GM23338 (cell line): Measurements from ENCODE around the gene CDC26. TPM values are rescaled to one million over a fixed set of nuclear protein-coding genes. Genes with fewer than 3 reads are reported as not detected.

Experiments used
- ATAC-seq: fragments of 200-7000 bp; cut with Tn5 transposase; 3 replicates; pipeline ENCODE4 v1.9.1; 2020
- DNase-seq: peaks from one replicate; pipeline ENCODE4 v3.0.0-alpha.2; 2015; ENCODE audit warnings: low spot score
- H2AFZ ChIP-seq: fragments of 200-600 bp; sonication (generic); 2 replicates; pipeline ENCODE4 v1.8.0; 2016; ENCODE audit warnings: antibody characterized with exemption, mild to moderate bottlenecking, moderate library complexity
- H3F3A ChIP-seq: fragments of 200-600 bp; sonication (generic); replicated peaks from 2 replicates; pipeline ENCODE4 v1.8.0; 2017; ENCODE audit warnings: antibody characterized with exemption, mixed run types, low read depth
- H3K27ac ChIP-seq: fragments of 200-600 bp; sonication (generic); 2 replicates; pipeline ENCODE4 v1.6.1; 2016; ENCODE audit warnings: low read depth
- H3K27me3 ChIP-seq: fragments of 200-600 bp; sonication (generic); 2 replicates; pipeline ENCODE4 v1.8.0; 2016; ENCODE audit warnings: mild to moderate bottlenecking, mixed run types, moderate library complexity; ENCODE audit not compliant: insufficient read depth
- H3K36me3 ChIP-seq: fragments of 200-600 bp; sonication (generic); 2 replicates; pipeline ENCODE4 v1.8.0; 2016; ENCODE audit warnings: mild to moderate bottlenecking; ENCODE audit not compliant: insufficient read depth
- H3K4me1 ChIP-seq: fragments of 200-600 bp; sonication (generic); 2 replicates; pipeline ENCODE4 v1.8.0; 2016; ENCODE audit warnings: mild to moderate bottlenecking, moderate library complexity; ENCODE audit not compliant: insufficient read depth
- H3K4me2 ChIP-seq: fragments of 200-600 bp; sonication (generic); 2 replicates; pipeline ENCODE4 v1.7.1; 2017; ENCODE audit warnings: mixed run types
- H3K4me3 ChIP-seq: fragments of 200-600 bp; sonication (generic); 2 replicates; pipeline ENCODE4 v1.6.1; 2016; ENCODE audit warnings: mixed run types
- H3K79me2 ChIP-seq: fragments of 200-600 bp; sonication (generic); replicated peaks from 2 replicates; pipeline ENCODE4 v1.8.0; 2017; ENCODE audit warnings: mild to moderate bottlenecking; ENCODE audit not compliant: insufficient read depth
- H3K9me2 ChIP-seq: fragments of 200-600 bp; sonication (generic); 2 replicates; pipeline ENCODE4 v1.8.0; 2017; ENCODE audit not compliant: insufficient read depth
- H4K20me1 ChIP-seq: fragments of 200-600 bp; sonication (generic); replicated peaks from 2 replicates; pipeline ENCODE4 v1.8.0; 2017; ENCODE audit warnings: mild to moderate bottlenecking; ENCODE audit not compliant: insufficient read depth
- H3K27ac Mint-ChIP-seq: 2 replicates; pipeline ENCODE4 v1.8.0; 2020; ENCODE audit warnings: inconsistent platforms, mild to moderate bottlenecking, moderate library complexity, mixed read lengths
- H3K27me3 Mint-ChIP-seq: 3 replicates; pipeline ENCODE4 v1.8.0; 2022; ENCODE audit warnings: low read depth, mild to moderate bottlenecking, moderate library complexity, mixed read lengths, inconsistent platforms; ENCODE audit not compliant: insufficient read depth, poor library complexity
- H3K36me3 Mint-ChIP-seq: 3 replicates; pipeline ENCODE4 v1.8.0; 2021; ENCODE audit warnings: low read depth, mild to moderate bottlenecking, inconsistent platforms, moderate library complexity, mixed read lengths
- H3K4me1 Mint-ChIP-seq: 3 replicates; pipeline ENCODE4 v1.8.0; 2020; ENCODE audit warnings: mild to moderate bottlenecking, inconsistent platforms, mixed read lengths
- H3K4me3 Mint-ChIP-seq: 3 replicates; pipeline ENCODE4 v1.8.0; 2021; ENCODE audit warnings: moderate library complexity, mild to moderate bottlenecking, inconsistent platforms, mixed read lengths
- H3K9me3 Mint-ChIP-seq: 3 replicates; pipeline ENCODE4 v1.8.0; 2020; ENCODE audit warnings: moderate library complexity, mild to moderate bottlenecking, inconsistent platforms, mixed read lengths
- CREB1 ChIP-seq: fragments of 250-450 bp; sonication (Bioruptor Pico); IDR thresholded peaks from 2 replicates; pipeline ENCODE4 v1.5.0; 2020; ENCODE audit warnings: low read depth, mild to moderate bottlenecking, moderate library complexity
- CTCF ChIP-seq, 2 experiments: fragments of 200-600 bp in 1 of 2; sonication (generic) in 1 of 2; conservative IDR thresholded peaks; 2 replicates each; pipeline versions ENCODE4 v1.5.1 to v1.6.1; 2016 to 2017; ENCODE audit warnings: antibody characterized with exemption in 2 of 2, low read depth in 2 of 2, mild to moderate bottlenecking in 2 of 2, moderate library complexity in 1 of 2
- EZH2 ChIP-seq: fragments of 200-600 bp; sonication (generic); IDR thresholded peaks from one replicate; pipeline ENCODE4 v1.8.0; 2017; ENCODE audit warnings: antibody characterized with exemption, mild to moderate bottlenecking, low read depth; ENCODE audit not compliant: unreplicated experiment
- EZH2phosphoT487 ChIP-seq: fragments of 200-600 bp; sonication (generic); IDR thresholded peaks from one replicate; pipeline ENCODE4 v1.8.1; 2018; ENCODE audit warnings: antibody characterized with exemption; ENCODE audit not compliant: unreplicated experiment
- JUNB ChIP-seq: IDR thresholded peaks from one replicate; pipeline ENCODE4 v1.6.1; 2016; ENCODE audit warnings: antibody characterized with exemption; ENCODE audit not compliant: unreplicated experiment
- NANOG ChIP-seq: IDR thresholded peaks from 2 replicates; pipeline ENCODE4 v1.6.1; 2016; ENCODE audit warnings: antibody characterized with exemption, borderline replicate concordance
- POLR2AphosphoS5 ChIP-seq: IDR thresholded peaks from 2 replicates; pipeline ENCODE4 v1.6.1; 2016; ENCODE audit warnings: antibody characterized with exemption, low read depth
- STAT1 ChIP-seq: IDR thresholded peaks from one replicate; pipeline ENCODE4 v1.6.1; 2016; ENCODE audit warnings: antibody characterized with exemption; ENCODE audit not compliant: unreplicated experiment
- ZNF114 ChIP-seq: fragments of 250-450 bp; sonication (Bioruptor Pico); IDR thresholded peaks from 2 replicates; pipeline ENCODE4 v1.5.0; 2020; ENCODE audit warnings: mild to moderate bottlenecking, moderate library complexity
- ZNF331 ChIP-seq: fragments of 250-450 bp; sonication (Bioruptor Pico); IDR thresholded peaks from 2 replicates; pipeline ENCODE4 v1.5.0; 2020; ENCODE audit warnings: low read depth, mild to moderate bottlenecking, moderate library complexity
- polyA plus RNA-seq: library from polyadenylated mRNA; unstranded; fragments of >200 nt; fragmentation: Nextera tagmentation; extraction: Ambion mirVana; gene quantifications from 2 replicates; pipeline ENCODE4 v1.2.1, GENCODE V29; 2016
- total RNA-seq: library from RNA; depleted of rRNA; stranded (reverse); fragments of >200 nt; shearing (Covaris generic); gene quantifications from 2 replicates; pipeline ENCODE4 v1.2.3, GENCODE V29; 2014
- TF ChIP-seq, protein P1 (sequence below): fragments of 250-450 bp; sonication (Bioruptor Pico); IDR thresholded peaks from 2 replicates; pipeline ENCODE4 v1.5.0; 2020; ENCODE audit warnings: mild to moderate bottlenecking, moderate library complexity
- TF ChIP-seq, protein P2 (sequence below): IDR thresholded peaks from 2 replicates; pipeline ENCODE4 v1.6.1; 2016; ENCODE audit warnings: antibody characterized with exemption
- TF ChIP-seq, protein P3 (sequence below): IDR thresholded peaks from one replicate; pipeline ENCODE4 v1.6.1; 2018; ENCODE audit warnings: antibody characterized with exemption; ENCODE audit not compliant: unreplicated experiment

CDC26 gene
- total and polyA plus RNA-seq, 2 experiments from 2014 or later, result 34.9 to 112 TPM

DNA sequence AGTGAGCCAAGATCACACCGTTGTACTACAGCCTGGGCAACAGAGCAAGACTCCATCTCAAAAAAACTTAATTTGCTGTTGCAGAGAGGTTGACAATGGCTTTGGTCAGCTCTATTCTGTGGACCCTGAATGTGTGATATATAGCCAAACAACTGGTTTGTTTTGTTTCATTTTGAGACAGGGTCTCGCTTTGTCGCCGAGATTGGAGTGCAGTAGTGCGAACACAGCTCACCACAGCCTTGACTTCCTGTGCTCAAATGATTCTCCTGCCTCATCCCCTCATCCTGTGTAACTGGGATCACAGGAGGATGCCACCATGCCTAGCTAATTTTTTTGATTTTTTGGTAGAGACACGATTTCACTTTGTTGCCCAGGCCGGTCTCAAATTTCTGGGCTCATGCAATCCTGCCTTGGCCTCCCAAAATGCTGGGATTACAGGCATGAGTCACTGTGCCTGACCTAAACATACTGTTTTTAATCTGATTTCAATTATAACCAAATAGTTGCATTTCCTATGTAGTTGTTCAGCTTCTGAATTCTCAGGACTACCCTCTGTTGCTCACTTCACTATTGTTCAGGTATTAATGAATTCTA lies 18.0 kb upstream of the CDC26 start:
- Histone ChIP-seq H3K4me1 (no peaks in the 10 kb centered on the region), H3F3A (no peaks in the 10 kb centered on the region), H3K79me2 (no peaks in the 10 kb centered on the region), H2AFZ (no peak overlapping the region), H3K4me3 (no peak overlapping the region), H3K27ac (no peak overlapping the region), H3K9me2 (no peaks in the 10 kb centered on the region), H3K27me3 (no peaks in the 10 kb centered on the region), H4K20me1 (no peaks in the 10 kb centered on the region), H3K4me2 (no peak overlapping the region), H3K36me3 (peaks cover 46% of the 10 kb centered on the region)
- Mint-ChIP-seq H3K9me3 (no peaks in the 10 kb centered on the region), H3K36me3 (peaks cover 49% of the 10 kb centered on the region), H3K27me3 (peaks cover 4% of the 10 kb centered on the region), H3K4me1 (no peaks in the 10 kb centered on the region; the same call in 2 of the 3 replicates), H3K4me3 (no peak overlapping the region), H3K27ac (no peak overlapping the region)
- ATAC-seq, result no peak
- no peak for DNase-seq
- no peak for TF ChIP-seq CREB1
- TF ChIP-seq, protein P1, sequence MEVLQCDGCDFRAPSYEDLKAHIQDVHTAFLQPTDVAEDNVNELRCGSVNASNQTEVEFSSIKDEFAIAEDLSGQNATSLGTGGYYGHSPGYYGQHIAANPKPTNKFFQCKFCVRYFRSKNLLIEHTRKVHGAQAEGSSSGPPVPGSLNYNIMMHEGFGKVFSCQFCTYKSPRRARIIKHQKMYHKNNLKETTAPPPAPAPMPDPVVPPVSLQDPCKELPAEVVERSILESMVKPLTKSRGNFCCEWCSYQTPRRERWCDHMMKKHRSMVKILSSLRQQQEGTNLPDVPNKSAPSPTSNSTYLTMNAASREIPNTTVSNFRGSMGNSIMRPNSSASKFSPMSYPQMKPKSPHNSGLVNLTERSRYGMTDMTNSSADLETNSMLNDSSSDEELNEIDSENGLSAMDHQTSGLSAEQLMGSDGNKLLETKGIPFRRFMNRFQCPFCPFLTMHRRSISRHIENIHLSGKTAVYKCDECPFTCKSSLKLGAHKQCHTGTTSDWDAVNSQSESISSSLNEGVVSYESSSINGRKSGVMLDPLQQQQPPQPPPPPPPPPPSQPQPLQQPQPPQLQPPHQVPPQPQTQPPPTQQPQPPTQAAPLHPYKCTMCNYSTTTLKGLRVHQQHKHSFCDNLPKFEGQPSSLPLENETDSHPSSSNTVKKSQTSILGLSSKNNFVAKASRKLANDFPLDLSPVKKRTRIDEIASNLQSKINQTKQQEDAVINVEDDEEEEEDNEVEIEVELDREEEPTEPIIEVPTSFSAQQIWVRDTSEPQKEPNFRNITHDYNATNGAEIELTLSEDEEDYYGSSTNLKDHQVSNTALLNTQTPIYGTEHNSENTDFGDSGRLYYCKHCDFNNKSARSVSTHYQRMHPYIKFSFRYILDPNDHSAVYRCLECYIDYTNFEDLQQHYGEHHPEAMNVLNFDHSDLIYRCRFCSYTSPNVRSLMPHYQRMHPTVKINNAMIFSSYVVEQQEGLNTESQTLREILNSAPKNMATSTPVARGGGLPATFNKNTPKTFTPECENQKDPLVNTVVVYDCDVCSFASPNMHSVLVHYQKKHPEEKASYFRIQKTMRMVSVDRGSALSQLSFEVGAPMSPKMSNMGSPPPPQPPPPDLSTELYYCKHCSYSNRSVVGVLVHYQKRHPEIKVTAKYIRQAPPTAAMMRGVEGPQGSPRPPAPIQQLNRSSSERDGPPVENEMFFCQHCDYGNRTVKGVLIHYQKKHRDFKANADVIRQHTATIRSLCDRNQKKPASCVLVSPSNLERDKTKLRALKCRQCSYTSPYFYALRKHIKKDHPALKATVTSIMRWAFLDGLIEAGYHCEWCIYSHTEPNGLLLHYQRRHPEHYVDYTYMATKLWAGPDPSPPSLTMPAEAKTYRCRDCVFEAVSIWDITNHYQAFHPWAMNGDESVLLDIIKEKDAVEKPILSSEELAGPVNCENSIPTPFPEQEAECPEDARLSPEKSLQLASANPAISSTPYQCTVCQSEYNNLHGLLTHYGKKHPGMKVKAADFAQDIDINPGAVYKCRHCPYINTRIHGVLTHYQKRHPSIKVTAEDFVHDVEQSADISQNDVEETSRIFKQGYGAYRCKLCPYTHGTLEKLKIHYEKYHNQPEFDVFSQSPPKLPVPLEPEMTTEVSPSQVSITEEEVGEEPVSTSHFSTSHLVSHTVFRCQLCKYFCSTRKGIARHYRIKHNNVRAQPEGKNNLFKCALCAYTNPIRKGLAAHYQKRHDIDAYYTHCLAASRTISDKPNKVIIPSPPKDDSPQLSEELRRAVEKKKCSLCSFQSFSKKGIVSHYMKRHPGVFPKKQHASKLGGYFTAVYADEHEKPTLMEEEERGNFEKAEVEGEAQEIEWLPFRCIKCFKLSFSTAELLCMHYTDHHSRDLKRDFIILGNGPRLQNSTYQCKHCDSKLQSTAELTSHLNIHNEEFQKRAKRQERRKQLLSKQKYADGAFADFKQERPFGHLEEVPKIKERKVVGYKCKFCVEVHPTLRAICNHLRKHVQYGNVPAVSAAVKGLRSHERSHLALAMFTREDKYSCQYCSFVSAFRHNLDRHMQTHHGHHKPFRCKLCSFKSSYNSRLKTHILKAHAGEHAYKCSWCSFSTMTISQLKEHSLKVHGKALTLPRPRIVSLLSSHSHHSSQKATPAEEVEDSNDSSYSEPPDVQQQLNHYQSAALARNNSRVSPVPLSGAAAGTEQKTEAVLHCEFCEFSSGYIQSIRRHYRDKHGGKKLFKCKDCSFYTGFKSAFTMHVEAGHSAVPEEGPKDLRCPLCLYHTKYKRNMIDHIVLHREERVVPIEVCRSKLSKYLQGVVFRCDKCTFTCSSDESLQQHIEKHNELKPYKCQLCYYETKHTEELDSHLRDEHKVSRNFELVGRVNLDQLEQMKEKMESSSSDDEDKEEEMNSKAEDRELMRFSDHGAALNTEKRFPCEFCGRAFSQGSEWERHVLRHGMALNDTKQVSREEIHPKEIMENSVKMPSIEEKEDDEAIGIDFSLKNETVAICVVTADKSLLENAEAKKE (CRISPR knock-in tag), result no peak
- TF ChIP-seq CTCF (conservative IDR thresholded peaks at IDR 0.05; ENCODE audit: low read depth in 2 of 2), result no peak
- TF ChIP-seq, protein P2, sequence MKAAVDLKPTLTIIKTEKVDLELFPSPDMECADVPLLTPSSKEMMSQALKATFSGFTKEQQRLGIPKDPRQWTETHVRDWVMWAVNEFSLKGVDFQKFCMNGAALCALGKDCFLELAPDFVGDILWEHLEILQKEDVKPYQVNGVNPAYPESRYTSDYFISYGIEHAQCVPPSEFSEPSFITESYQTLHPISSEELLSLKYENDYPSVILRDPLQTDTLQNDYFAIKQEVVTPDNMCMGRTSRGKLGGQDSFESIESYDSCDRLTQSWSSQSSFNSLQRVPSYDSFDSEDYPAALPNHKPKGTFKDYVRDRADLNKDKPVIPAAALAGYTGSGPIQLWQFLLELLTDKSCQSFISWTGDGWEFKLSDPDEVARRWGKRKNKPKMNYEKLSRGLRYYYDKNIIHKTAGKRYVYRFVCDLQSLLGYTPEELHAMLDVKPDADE, result no peak
- TF ChIP-seq ZNF114 (CRISPR knock-in tag), result no peak
- no peak for TF ChIP-seq POLR2AphosphoS5
- TF ChIP-seq NANOG, result no peak
- TF ChIP-seq STAT1, result no peak
- no peak for TF ChIP-seq EZH2
- no peak for TF ChIP-seq JUNB
- TF ChIP-seq, protein P3, sequence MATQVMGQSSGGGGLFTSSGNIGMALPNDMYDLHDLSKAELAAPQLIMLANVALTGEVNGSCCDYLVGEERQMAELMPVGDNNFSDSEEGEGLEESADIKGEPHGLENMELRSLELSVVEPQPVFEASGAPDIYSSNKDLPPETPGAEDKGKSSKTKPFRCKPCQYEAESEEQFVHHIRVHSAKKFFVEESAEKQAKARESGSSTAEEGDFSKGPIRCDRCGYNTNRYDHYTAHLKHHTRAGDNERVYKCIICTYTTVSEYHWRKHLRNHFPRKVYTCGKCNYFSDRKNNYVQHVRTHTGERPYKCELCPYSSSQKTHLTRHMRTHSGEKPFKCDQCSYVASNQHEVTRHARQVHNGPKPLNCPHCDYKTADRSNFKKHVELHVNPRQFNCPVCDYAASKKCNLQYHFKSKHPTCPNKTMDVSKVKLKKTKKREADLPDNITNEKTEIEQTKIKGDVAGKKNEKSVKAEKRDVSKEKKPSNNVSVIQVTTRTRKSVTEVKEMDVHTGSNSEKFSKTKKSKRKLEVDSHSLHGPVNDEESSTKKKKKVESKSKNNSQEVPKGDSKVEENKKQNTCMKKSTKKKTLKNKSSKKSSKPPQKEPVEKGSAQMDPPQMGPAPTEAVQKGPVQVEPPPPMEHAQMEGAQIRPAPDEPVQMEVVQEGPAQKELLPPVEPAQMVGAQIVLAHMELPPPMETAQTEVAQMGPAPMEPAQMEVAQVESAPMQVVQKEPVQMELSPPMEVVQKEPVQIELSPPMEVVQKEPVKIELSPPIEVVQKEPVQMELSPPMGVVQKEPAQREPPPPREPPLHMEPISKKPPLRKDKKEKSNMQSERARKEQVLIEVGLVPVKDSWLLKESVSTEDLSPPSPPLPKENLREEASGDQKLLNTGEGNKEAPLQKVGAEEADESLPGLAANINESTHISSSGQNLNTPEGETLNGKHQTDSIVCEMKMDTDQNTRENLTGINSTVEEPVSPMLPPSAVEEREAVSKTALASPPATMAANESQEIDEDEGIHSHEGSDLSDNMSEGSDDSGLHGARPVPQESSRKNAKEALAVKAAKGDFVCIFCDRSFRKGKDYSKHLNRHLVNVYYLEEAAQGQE, result no peak
- no peak for TF ChIP-seq EZH2phosphoT487
- no peak for TF ChIP-seq ZNF331 (CRISPR knock-in tag)
